Ovary (tissue), 3 donors: Measurements from ENCODE around the gene EPC2.

Source experiments
- EP300 ChIP-seq: sonication (generic); formaldehyde crosslinking; IDR thresholded peaks from one replicate; pipeline ENCODE4 v1.6.1; 2017; ENCODE audit warnings: antibody characterized with exemption
- POLR2A ChIP-seq: fragments of 450-650 bp; IDR thresholded peaks from one replicate; pipeline ENCODE4 v1.6.1; 2017; ENCODE audit warnings: antibody characterized with exemption, mild to moderate bottlenecking, moderate library complexity
- TF ChIP-seq, protein P1 (sequence below), 3 donors: fragments of 450-650 bp in 2 of 3; fragments of 200-600 bp in 1 of 3; IDR thresholded peaks; one replicate each; pipeline versions ENCODE4 v1.5.1 to v1.8.0; 2016 to 2022; ENCODE audit warnings: antibody characterized with exemption in 3 of 3, mild to moderate bottlenecking in 1 of 3
- donor health status: DM: no; HTN: no; CAD: no.

- TF ChIP-seq POLR2A = no peak
- TF ChIP-seq, protein P1, sequence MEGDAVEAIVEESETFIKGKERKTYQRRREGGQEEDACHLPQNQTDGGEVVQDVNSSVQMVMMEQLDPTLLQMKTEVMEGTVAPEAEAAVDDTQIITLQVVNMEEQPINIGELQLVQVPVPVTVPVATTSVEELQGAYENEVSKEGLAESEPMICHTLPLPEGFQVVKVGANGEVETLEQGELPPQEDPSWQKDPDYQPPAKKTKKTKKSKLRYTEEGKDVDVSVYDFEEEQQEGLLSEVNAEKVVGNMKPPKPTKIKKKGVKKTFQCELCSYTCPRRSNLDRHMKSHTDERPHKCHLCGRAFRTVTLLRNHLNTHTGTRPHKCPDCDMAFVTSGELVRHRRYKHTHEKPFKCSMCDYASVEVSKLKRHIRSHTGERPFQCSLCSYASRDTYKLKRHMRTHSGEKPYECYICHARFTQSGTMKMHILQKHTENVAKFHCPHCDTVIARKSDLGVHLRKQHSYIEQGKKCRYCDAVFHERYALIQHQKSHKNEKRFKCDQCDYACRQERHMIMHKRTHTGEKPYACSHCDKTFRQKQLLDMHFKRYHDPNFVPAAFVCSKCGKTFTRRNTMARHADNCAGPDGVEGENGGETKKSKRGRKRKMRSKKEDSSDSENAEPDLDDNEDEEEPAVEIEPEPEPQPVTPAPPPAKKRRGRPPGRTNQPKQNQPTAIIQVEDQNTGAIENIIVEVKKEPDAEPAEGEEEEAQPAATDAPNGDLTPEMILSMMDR (IDR thresholded peaks at IDR 0.05) = no peak
- TF ChIP-seq EP300 = no peak
Observed at GRCh38 chr2:148817210-148817708, 172.7 kb downstream of the EPC2 start.
